ENCODE data around the gene DDX31. TPM values are rescaled to one million over a fixed set of nuclear protein-coding genes. Genes with fewer than 3 reads are reported as not detected.

The DDX31 gene
- total RNA-seq, 1 experiment from 2014 or later, result 28.4 TPM

DNA sequence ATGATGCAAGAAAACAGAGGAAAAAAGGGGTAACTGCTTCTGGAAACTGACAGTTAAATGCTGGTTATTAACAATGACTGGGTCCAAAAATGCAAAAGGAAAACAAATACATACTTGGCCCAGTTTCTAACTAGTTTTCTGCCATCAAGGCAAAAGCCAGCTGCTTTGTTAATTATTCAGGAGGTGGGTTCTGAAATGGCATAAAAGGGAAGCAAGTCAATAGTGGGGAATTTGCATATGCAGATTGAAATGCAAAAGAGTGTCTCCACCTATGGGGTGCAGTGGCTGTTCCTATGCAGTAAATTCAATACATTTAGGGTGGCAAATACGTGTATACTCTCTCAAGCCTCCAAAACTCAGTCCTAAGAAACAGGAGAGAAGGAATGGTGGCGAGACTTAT is 54.0 kb downstream of the DDX31 start:
- no peak overlapping the region for H3K4ac ChIP-seq (ENCODE audit: low read depth, low read length)
- H3K14ac ChIP-seq (ENCODE audit: insufficient read depth, low read length), result no peak overlapping the region
- no peak overlapping the region for H4K91ac ChIP-seq (ENCODE audit: insufficient read length, low read depth, low read length)
- Mint-ChIP-seq H3K36me3 (ENCODE audit: insufficient read depth in 1 of 3, low read depth in 3 of 3) (peaks cover 25 to 74% (median 39%) of the 10 kb centered on the region in 3 experiments), H3K27ac (no peak overlapping the region), H3K4me3 (no peak overlapping the region), H3K9me3 (no peaks in the 10 kb centered on the region), H3K4me1 (peaks cover 26 to 38% of the 10 kb centered on the region in 2 experiments), H3K27me3 (ENCODE audit: low read depth) (no peaks in the 10 kb centered on the region; the same call in 1 of the 2 replicates)
- DNase-seq, result no peak
- no peak overlapping the region for H3K4me2 ChIP-seq (ENCODE audit: insufficient read depth, insufficient read length, low read length)
- no peak overlapping the region for H2BK20ac ChIP-seq (ENCODE audit: low read depth, low read length, poor library complexity, severe bottlenecking)
- no peak overlapping the region for H3K56ac ChIP-seq (ENCODE audit: insufficient read length, low read depth, low read length)
- H2AFZ ChIP-seq (ENCODE audit: low read length), result no peak overlapping the region
- H4K20me1 ChIP-seq (ENCODE audit: control insufficient read depth, insufficient read depth, insufficient read length), result no peaks in the 10 kb centered on the region
- no peak overlapping the region for H2AK5ac ChIP-seq (ENCODE audit: insufficient read length, low read length)
- no peaks in the 10 kb centered on the region for H3K4me1 ChIP-seq (ENCODE audit: insufficient read depth, low read length)
- no peak overlapping the region for H3T11ph ChIP-seq (ENCODE audit: low read length)
- H3K18ac ChIP-seq (ENCODE audit: insufficient read length, low read depth, low read length), result no peak overlapping the region
- no peaks in the 10 kb centered on the region for H3K79me1 ChIP-seq (ENCODE audit: insufficient read depth, low read depth, low read length, poor library complexity, severe bottlenecking)
- WGBS (ENCODE audit: extremely low coverage, insufficient read length, low lambda C conversion rate), result no CpG with 5 or more reads among the region's 2 CpGs
- H3K23ac ChIP-seq (ENCODE audit: insufficient read length, low read depth, low read length), result no peak overlapping the region
- no peak overlapping the region for H3K9ac ChIP-seq (ENCODE audit: extremely low read depth, insufficient read length, low read length)
- H3K27ac ChIP-seq (ENCODE audit: insufficient read length, low read depth, low read length), result no peak overlapping the region
- H2BK15ac ChIP-seq (ENCODE audit: low read depth, low read length), result no peak overlapping the region
- H4K8ac ChIP-seq (replicated peaks; ENCODE audit: insufficient read length, low read depth, low read length), result no peak overlapping the region
- no peaks in the 10 kb centered on the region for H3K9me3 ChIP-seq (ENCODE audit: control insufficient read depth, low read depth, low read length)
- no peak overlapping the region for H2BK5ac ChIP-seq (ENCODE audit: insufficient read length, low read length)
- H4K5ac ChIP-seq (ENCODE audit: insufficient read length, low read depth, low read length), result no peak overlapping the region
- H3K23me2 ChIP-seq (ENCODE audit: insufficient read length, low read depth, low read length, poor library complexity, severe bottlenecking), result no peaks in the 10 kb centered on the region
- no peak overlapping the region for H2BK120ac ChIP-seq (ENCODE audit: low read depth, low read length, poor library complexity, severe bottlenecking)
- TF ChIP-seq, protein P1, sequence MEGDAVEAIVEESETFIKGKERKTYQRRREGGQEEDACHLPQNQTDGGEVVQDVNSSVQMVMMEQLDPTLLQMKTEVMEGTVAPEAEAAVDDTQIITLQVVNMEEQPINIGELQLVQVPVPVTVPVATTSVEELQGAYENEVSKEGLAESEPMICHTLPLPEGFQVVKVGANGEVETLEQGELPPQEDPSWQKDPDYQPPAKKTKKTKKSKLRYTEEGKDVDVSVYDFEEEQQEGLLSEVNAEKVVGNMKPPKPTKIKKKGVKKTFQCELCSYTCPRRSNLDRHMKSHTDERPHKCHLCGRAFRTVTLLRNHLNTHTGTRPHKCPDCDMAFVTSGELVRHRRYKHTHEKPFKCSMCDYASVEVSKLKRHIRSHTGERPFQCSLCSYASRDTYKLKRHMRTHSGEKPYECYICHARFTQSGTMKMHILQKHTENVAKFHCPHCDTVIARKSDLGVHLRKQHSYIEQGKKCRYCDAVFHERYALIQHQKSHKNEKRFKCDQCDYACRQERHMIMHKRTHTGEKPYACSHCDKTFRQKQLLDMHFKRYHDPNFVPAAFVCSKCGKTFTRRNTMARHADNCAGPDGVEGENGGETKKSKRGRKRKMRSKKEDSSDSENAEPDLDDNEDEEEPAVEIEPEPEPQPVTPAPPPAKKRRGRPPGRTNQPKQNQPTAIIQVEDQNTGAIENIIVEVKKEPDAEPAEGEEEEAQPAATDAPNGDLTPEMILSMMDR (conservative IDR thresholded peaks at IDR 0.05), result no peak
- no peaks in the 10 kb centered on the region for H3K27me3 ChIP-seq (ENCODE audit: insufficient read depth, low read length)
- H2BK12ac ChIP-seq (ENCODE audit: insufficient read length, low read depth, low read length), result no peak overlapping the region
- no peaks in the 10 kb centered on the region for H3K79me2 ChIP-seq (ENCODE audit: insufficient read depth, low read length)
